ENCODE results near the gene EMP1.

DNA sequence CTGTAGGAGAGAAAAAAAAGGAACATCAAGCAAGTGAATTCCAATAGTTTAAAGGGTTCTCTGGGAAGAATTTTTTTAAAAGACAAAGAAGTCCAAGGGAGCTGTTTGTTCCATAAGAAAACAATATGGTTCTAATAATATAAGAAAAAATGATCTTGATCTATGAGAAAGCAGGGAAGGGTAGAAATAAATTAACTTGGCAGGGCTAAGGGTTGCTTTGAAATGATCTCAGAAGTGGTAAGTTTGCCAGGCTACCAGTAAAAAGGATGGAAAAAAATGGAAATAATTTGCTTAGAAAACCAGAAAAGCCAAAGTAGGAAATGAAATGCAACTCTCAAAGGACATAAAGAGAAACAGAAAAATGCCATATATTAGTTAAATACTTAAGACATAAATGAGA is 41.7 kb upstream of the EMP1 start:
- TF ChIP-seq POLR2A (IDR thresholded peaks at IDR 0.05; ENCODE audit: low read depth, low read length) (no peak), TAF1 (IDR thresholded peaks at IDR 0.05; ENCODE audit: borderline replicate concordance, low read depth, low read length) (no peak), POLR2AphosphoS5 (IDR thresholded peaks at IDR 0.05; ENCODE audit: low read depth, low read length) (no peak)

Data from GM12892 (cell line).